OCI-LY3 (cell line): ENCODE measurements around the gene CHL1.
A peak's percentile ranks its signal among the peaks of the same experiment; 100 is the strongest.

Experiments used
- H2AFZ ChIP-seq: fragments of 200-600, 300-600 bp; shearing (Covaris generic); 2 replicates; pipeline ENCODE4 v1.6.0; 2014; ENCODE audit warnings: antibody characterized with exemption, low read depth, low read length
- H3K27ac ChIP-seq: fragments of 200-600, 300-600 bp; sonication (generic); 2 replicates; pipeline ENCODE4 v1.5.1; 2014; ENCODE audit warnings: mild to moderate bottlenecking, low read length, moderate library complexity, mixed read lengths
- H3K27me3 ChIP-seq: fragments of 200-600, 300-600 bp; sonication (generic); 2 replicates; pipeline ENCODE4 v1.6.1; 2014; ENCODE audit warnings: low read depth, low read length, mixed read lengths
- H3K36me3 ChIP-seq: fragments of 200-600, 300-600 bp; sonication (generic); replicated peaks from 2 replicates; pipeline ENCODE3; 2014; ENCODE audit warnings: low read depth, low read length, mixed read lengths
- H3K4me1 ChIP-seq: fragments of 300-600, 200-600 bp; sonication (generic); 2 replicates; pipeline ENCODE4 v1.6.1; 2014; ENCODE audit warnings: low read length, mixed read lengths
- H3K4me2 ChIP-seq: fragments of 200-600, 300-600 bp; sonication (generic); 2 replicates; pipeline ENCODE4 v1.6.1; 2014; ENCODE audit warnings: low read length, mixed read lengths
- H3K4me3 ChIP-seq: fragments of 300-600, 200-600 bp; sonication (generic); 2 replicates; pipeline ENCODE4 v1.5.1; 2014; ENCODE audit warnings: antibody characterized with exemption, mild to moderate bottlenecking, low read length, moderate library complexity
- H3K79me2 ChIP-seq: fragments of 300-600, 200-600 bp; shearing (Covaris generic); 2 replicates; pipeline ENCODE4 v1.6.1; 2014; ENCODE audit warnings: mild to moderate bottlenecking, low read length, mixed read lengths
- H3K9ac ChIP-seq: fragments of 300-600, 200-600 bp; shearing (Covaris generic); 2 replicates; pipeline ENCODE4 v1.6.0; 2014; ENCODE audit warnings: mild to moderate bottlenecking, low read length, moderate library complexity
- H3K9me3 ChIP-seq: fragments of 200-600, 300-600 bp; shearing (Covaris generic); 2 replicates; pipeline ENCODE4 v1.6.1; 2014; ENCODE audit warnings: low read length, mixed read lengths; ENCODE audit not compliant: insufficient read depth
- H4K20me1 ChIP-seq: fragments of 200-600, 300-600 bp; sonication (generic); 2 replicates; pipeline ENCODE4 v1.6.1; 2016; ENCODE audit warnings: low read length, mixed read lengths; ENCODE audit not compliant: insufficient read depth
- EZH2phosphoT487 ChIP-seq: fragments of 200-600 bp; shearing (Covaris generic); IDR thresholded peaks from 2 replicates; pipeline ENCODE4 v1.6.1; 2018; ENCODE audit warnings: antibody characterized with exemption, mixed run types, low read depth
- TF ChIP-seq, protein P1 (sequence below): fragments of 200-600, 300-600 bp; sonication (generic); IDR thresholded peaks from 2 replicates; pipeline ENCODE4 v1.5.1; 2014; ENCODE audit warnings: antibody characterized with exemption, low read length, low read depth

CHL1 gene

DNA sequence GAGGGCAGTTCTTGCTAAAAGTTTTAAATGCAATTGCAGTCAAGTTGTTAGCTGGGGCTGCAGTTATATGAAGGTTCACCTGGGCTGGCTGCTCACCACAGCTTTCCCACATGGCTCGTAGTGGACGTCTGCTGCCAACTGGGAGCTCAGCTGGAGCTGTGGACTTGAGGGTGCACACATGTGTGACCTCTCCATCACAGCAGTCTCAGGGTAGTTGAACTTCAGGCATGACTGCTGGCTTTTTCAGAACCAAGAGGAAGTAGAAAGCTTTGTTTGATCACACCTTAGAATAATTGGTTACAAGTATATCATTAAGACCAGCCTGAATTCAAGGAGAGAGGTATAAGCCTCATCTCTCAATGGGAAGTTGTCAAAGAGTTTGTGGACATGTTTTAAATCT, 74.1 kb downstream of the CHL1 start:
- no peaks in the 10 kb centered on the region for H3K36me3 ChIP-seq
- no peaks in the 10 kb centered on the region for H3K27me3 ChIP-seq
- peaks cover 39% of the 10 kb centered on the region for H3K4me1 ChIP-seq
- TF ChIP-seq, protein P1, sequence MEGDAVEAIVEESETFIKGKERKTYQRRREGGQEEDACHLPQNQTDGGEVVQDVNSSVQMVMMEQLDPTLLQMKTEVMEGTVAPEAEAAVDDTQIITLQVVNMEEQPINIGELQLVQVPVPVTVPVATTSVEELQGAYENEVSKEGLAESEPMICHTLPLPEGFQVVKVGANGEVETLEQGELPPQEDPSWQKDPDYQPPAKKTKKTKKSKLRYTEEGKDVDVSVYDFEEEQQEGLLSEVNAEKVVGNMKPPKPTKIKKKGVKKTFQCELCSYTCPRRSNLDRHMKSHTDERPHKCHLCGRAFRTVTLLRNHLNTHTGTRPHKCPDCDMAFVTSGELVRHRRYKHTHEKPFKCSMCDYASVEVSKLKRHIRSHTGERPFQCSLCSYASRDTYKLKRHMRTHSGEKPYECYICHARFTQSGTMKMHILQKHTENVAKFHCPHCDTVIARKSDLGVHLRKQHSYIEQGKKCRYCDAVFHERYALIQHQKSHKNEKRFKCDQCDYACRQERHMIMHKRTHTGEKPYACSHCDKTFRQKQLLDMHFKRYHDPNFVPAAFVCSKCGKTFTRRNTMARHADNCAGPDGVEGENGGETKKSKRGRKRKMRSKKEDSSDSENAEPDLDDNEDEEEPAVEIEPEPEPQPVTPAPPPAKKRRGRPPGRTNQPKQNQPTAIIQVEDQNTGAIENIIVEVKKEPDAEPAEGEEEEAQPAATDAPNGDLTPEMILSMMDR = no peak
- no peak for TF ChIP-seq EZH2phosphoT487
- H2AFZ ChIP-seq = no peak overlapping the region
- H3K79me2 ChIP-seq = no peaks in the 10 kb centered on the region
- H4K20me1 ChIP-seq = no peaks in the 10 kb centered on the region
- no peak overlapping the region for H3K9ac ChIP-seq
- H3K4me3 ChIP-seq = no peak overlapping the region
- H3K9me3 ChIP-seq = no peaks in the 10 kb centered on the region
- peak overlapping the region; percentile 44 for H3K4me2 ChIP-seq
- no peak overlapping the region for H3K27ac ChIP-seq

DNA sequence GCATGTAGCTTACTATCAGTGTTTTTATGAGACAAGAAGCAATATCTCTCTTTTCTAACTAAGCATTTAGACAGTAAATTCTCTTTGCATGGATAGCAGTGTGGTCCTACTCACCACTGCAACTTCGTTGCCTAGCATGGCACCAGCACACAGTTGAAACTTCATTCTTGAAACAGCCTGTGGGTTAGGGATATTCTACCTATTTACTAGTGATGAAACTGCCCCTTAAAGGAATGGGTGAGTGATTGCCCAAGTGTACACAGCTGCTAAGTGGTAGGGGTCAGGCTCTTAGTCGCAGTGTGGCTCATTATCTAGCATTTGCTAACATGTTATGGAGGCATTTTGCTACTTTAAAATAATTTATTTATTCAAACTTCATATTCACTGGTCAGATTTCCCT, 78.4 kb downstream of the CHL1 start:
- Histone ChIP-seq H3K27ac (no peak overlapping the region), H3K4me1 (peaks cover 62% of the 10 kb centered on the region), H2AFZ (no peak overlapping the region), H3K9ac (no peak overlapping the region), H3K9me3 (no peaks in the 10 kb centered on the region), H3K4me3 (no peak overlapping the region), H4K20me1 (no peaks in the 10 kb centered on the region), H3K79me2 (no peaks in the 10 kb centered on the region), H3K4me2 (peak overlapping the region; percentile 35; the same call in 1 of the 2 replicates), H3K27me3 (no peaks in the 10 kb centered on the region), H3K36me3 (no peaks in the 10 kb centered on the region)
- TF ChIP-seq, protein P1 = no peak
- TF ChIP-seq EZH2phosphoT487 = no peak

DNA sequence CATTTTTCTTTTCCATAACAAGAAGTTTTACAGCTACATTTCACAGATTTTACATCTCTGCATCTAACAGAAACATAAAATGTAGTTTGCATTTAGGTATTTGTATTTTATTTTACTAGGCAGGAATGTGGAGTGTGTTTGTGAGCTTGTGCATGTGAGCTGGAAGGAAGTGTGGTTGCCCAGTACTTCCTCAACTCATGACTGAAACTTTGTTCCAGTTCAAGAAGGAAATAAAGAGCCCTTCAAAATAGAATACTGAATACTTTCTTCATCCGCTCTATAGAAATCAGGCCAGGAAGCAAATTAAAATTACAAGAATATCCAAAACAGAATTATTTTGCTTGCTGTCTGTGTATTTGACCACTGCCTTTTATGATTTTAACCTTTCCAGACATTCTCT, 81.3 kb downstream of the CHL1 start:
- peak overlapping the region; percentile 56 for H3K9ac ChIP-seq
- H2AFZ ChIP-seq = no peak overlapping the region
- peak overlapping the region; percentile 91 for H3K4me2 ChIP-seq

DNA sequence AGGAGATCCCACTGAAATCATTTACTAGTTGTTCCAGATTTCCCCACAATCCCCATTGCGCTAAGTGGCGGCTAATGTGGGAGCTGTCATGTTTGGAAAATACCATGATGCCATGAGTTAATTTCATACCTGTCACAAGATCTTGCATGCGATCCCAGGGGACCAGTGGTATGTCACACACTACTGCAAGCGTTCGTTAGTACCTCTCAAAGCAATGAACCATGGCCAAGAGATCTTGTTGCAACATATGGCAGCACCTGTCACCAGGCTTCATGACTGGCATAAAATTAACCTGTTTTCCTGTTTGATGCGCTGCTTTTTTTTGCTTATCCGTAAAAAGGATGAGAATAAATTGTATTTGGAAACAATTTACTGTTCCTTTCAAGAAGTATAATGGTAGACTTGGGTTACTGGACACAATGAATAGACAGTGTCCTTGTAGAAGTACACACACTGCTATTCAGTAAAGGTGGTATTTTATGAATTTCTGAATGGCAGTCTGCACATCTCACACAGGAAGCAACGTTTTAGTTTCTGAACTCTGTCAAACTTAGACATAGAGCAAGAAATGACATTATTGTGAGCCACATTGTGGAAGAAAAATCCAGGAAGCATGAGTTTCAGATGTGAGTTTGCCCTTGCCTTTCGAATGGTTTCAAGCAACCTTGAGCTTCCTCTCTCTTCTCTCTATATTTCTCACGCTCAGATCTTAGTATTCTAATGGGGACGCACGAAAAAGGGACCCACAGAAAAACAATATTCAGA, 81.9 kb downstream of the CHL1 start:
- Histone ChIP-seq H3K4me2 (peak overlapping the region; percentile 91), H3K4me3 (peak overlapping the region; percentile 65), H3K27ac (peak overlapping the region; percentile 95), H2AFZ (no peak overlapping the region), H3K9me3 (peaks cover 7% of the 10 kb centered on the region; the same call in 1 of the 2 replicates), H3K36me3 (peaks cover 3% of the 10 kb centered on the region), H3K79me2 (no peaks in the 10 kb centered on the region), H3K4me1 (peaks cover 62% of the 10 kb centered on the region), H4K20me1 (no peaks in the 10 kb centered on the region), H3K27me3 (no peaks in the 10 kb centered on the region), H3K9ac (peak overlapping the region; percentile 56)
- no peak for TF ChIP-seq EZH2phosphoT487
- TF ChIP-seq, protein P1 = no peak

More for the DNA sequence above, 81.3 kb downstream of the CHL1 start:
- Histone ChIP-seq H4K20me1 (no peaks in the 10 kb centered on the region), H3K4me3 (peak overlapping the region; percentile 65), H3K27ac (peak overlapping the region; percentile 95), H3K36me3 (peaks cover 2% of the 10 kb centered on the region), H3K9me3 (peaks cover 4% of the 10 kb centered on the region; the same call in 1 of the 2 replicates), H3K4me1 (peaks cover 62% of the 10 kb centered on the region), H3K27me3 (no peaks in the 10 kb centered on the region), H3K79me2 (no peaks in the 10 kb centered on the region)
- TF ChIP-seq, protein P1 = no peak
- no peak for TF ChIP-seq EZH2phosphoT487
